ENCODE data around the gene HACD2. TPM values are rescaled to one million over a fixed set of nuclear protein-coding genes. Genes with fewer than 3 reads are reported as not detected.

Gene HACD2
- total and polyA plus RNA-seq, 9 of the 15 experiments (the other 6 are each of a cell fraction or from before 2014, with no cell fraction given) = 1.3 to 10.5 (median 3.8) TPM

- no peak for TF ChIP-seq TEAD4 (IDR thresholded peaks at IDR 0.05; ENCODE audit: low read length)
- TF ChIP-seq TEAD4 (CRISPR knock-in tag; IDR thresholded peaks at IDR 0.05; ENCODE audit: borderline replicate concordance) = no peak
- no peak for TF ChIP-seq ZBTB49 (CRISPR knock-in tag; IDR thresholded peaks at IDR 0.05; ENCODE audit: borderline replicate concordance)
- TF ChIP-seq ZNF507 (tag; conservative IDR thresholded peaks at IDR 0.05) = no peak
- no peak for TF ChIP-seq ZNF133 (CRISPR knock-in tag; IDR thresholded peaks at IDR 0.05)
- TF ChIP-seq TCF7L2 (IDR thresholded peaks at IDR 0.05; ENCODE audit: low read depth, low read length) = no peak
- TF ChIP-seq NBN (IDR thresholded peaks at IDR 0.05; ENCODE audit: low read depth) = no peak
These were observed 36.5 kb upstream of the HACD2 start (continued) for GRCh38 chr3:123621186-123621849.

GRCh38 chr3:123620343-123620742, 35.5 kb upstream of the HACD2 start:
- H2AFZ ChIP-seq (ENCODE audit: low read depth, low read length) = no peak overlapping the region
- H3K9me3 ChIP-seq (replicated peaks; ENCODE audit: control insufficient read depth, insufficient read depth, low read depth, low read length) = no peaks in the 10 kb centered on the region
- no peak overlapping the region for H3K4me2 ChIP-seq (ENCODE audit: insufficient read depth, low read length)
- no peak overlapping the region for H3K4me3 ChIP-seq
- FAIRE-seq (no peak), ATAC-seq (no peak), DNase-seq (ENCODE audit: extremely low read depth in 1 of 4, low spot score in 3 of 4) (no peak)
- TF ChIP-seq CBFA2T2 (conservative IDR thresholded peaks at IDR 0.05) = no peak
- no peak for TF ChIP-seq MTA2 (IDR thresholded peaks at IDR 0.05; ENCODE audit: low read depth)
- no peak for TF ChIP-seq NCOR1 (IDR thresholded peaks at IDR 0.05)
- no peak for TF ChIP-seq XRCC4 (IDR thresholded peaks at IDR 0.05; ENCODE audit: extremely low read depth, insufficient read depth, insufficient read length)
- no peak for TF ChIP-seq ZNF407 (IDR thresholded peaks at IDR 0.05; ENCODE audit: low read depth)
- intact Hi-C loops (cut with micrococcal nuclease) = no loop called here
- BruUV-seq (replicated peaks) = no TSS peak
- H3K79me2 ChIP-seq (ENCODE audit: control insufficient read depth, insufficient read depth, low read length) = no peaks in the 10 kb centered on the region
- CTCF ChIA-PET (ENCODE audit: low intra/inter-chr PET ratio) = no interaction called here
- H3K9ac ChIP-seq (ENCODE audit: insufficient read depth in 1 of 2, low read depth in 2 of 2, low read length in 2 of 2) = no peak overlapping the region
- WGBS (ENCODE audit: insufficient coverage, low coverage, missing lambda C conversion rate) = 67% methylated on average over 5 of the region's 8 CpGs
- in situ Hi-C loops (cut with MboI) = no loop called here
- H3K9me1 ChIP-seq (ENCODE audit: control insufficient read depth, insufficient read depth, low read length) = no peaks in the 10 kb centered on the region
- H4K20me1 ChIP-seq (replicated peaks; ENCODE audit: control insufficient read depth, insufficient read depth, low read length) = peaks cover 4% of the 10 kb centered on the region
- H3K27ac ChIP-seq (ENCODE audit: extremely low read depth, low read depth, low read length) = no peak overlapping the region
- POLR2A ChIA-PET = no interaction called here
- H3K36me3 ChIP-seq (ENCODE audit: control insufficient read depth, insufficient read depth, low read length) = no peaks in the 10 kb centered on the region
- H3K27me3 ChIP-seq (ENCODE audit: control insufficient read depth in 2 of 2, insufficient read depth in 2 of 2, low read length in 2 of 2) = peaks cover 0 to 5% of the 10 kb centered on the region in 2 experiments; a peak in 1 of 5 replicates
- H3K4me1 ChIP-seq (replicated peaks in 1 of 2; ENCODE audit: control insufficient read depth in 2 of 2, insufficient read depth in 2 of 2, low read length in 2 of 2) = peaks cover 0 to 24% of the 10 kb centered on the region in 2 experiments; a peak in 4 of 5 replicates
